ENCODE measurements around the gene PITHD1. TPM values are rescaled to one million over a fixed set of nuclear protein-coding genes. Genes with fewer than 3 reads are reported as not detected.

The PITHD1 gene
- total and polyA plus RNA-seq, 2 of the 8 experiments (the other 6 are each of a cell fraction or from before 2014, with no cell fraction given): 67.4 to 68.8 TPM

- Histone ChIP-seq H3K27me3 (replicated peaks in 1 of 4; ENCODE audit: control insufficient read depth in 3 of 4, extremely low read depth in 1 of 4, insufficient read depth in 3 of 4, low read length in 3 of 4) (no peaks in the 10 kb centered on the region), H2BK5ac (ENCODE audit: low read depth, low read length) (no peak overlapping the region), H3K79me2 (ENCODE audit: control insufficient read depth in 1 of 2, insufficient read depth in 2 of 2, low read length in 2 of 2) (peaks cover 19 to 57% of the 10 kb centered on the region in 2 experiments), H3K9me3 (ENCODE audit: insufficient read depth in 2 of 2, low read depth in 1 of 2, low read length in 1 of 2) (no peaks in the 10 kb centered on the region), H3K9ac (replicated peaks in 1 of 4; ENCODE audit: extremely low read depth in 1 of 4, low read depth in 3 of 4, low read length in 3 of 4) (no peak overlapping the region), H4K20me1 (replicated peaks in 1 of 2; ENCODE audit: control insufficient read depth in 1 of 2, insufficient read depth in 2 of 2, low read length in 2 of 2) (peaks cover 15 to 16% of the 10 kb centered on the region in 2 experiments), H3K4me2 (ENCODE audit: insufficient read depth in 1 of 2, low read depth in 2 of 2, low read length in 2 of 2) (no peak overlapping the region), H4K5ac (ENCODE audit: insufficient read length, low read depth, low read length) (no peak overlapping the region), H3K14ac (ENCODE audit: insufficient read length) (no peak overlapping the region), H3K56ac (replicated peaks; ENCODE audit: insufficient read length, low read depth, low read length) (no peak overlapping the region), H3K79me1 (ENCODE audit: low read depth, low read length) (peaks cover 7% of the 10 kb centered on the region), H2BK120ac (replicated peaks; ENCODE audit: low read depth, low read length) (no peak overlapping the region), H4K8ac (ENCODE audit: extremely low read depth, insufficient read depth, low read length) (no peak overlapping the region), H2AK5ac (ENCODE audit: low read depth, low read length) (no peak overlapping the region), H3K36me3 (ENCODE audit: control insufficient read depth in 2 of 4, insufficient read depth in 4 of 4, low read length in 3 of 4) (peaks cover 17 to 37% (median 27%) of the 10 kb centered on the region in 4 experiments), H3K23ac (ENCODE audit: insufficient read length) (no peak overlapping the region), H3K18ac (ENCODE audit: extremely low read depth, low read length) (no peak overlapping the region), H3K4me3 (ENCODE audit: extremely low read depth in 1 of 4, insufficient read depth in 2 of 4, low read depth in 3 of 4, low read length in 4 of 4) (no peak overlapping the region), H4K91ac (replicated peaks; ENCODE audit: insufficient read length, low read length) (no peak overlapping the region), H2BK12ac (ENCODE audit: low read depth, low read length) (no peak overlapping the region), H3K23me2 (ENCODE audit: low read depth, low read length) (peaks cover 2% of the 10 kb centered on the region; the same call in 1 of the 2 replicates), H2BK15ac (ENCODE audit: low read length) (no peak overlapping the region), H3K4me1 (replicated peaks in 1 of 4; ENCODE audit: control insufficient read depth in 3 of 4, insufficient read depth in 4 of 4, low read length in 3 of 4) (peaks cover 0 to 4% (median 3%) of the 10 kb centered on the region in 4 experiments; a peak in 3 of 7 replicates), H2AFZ (ENCODE audit: low read length) (no peak overlapping the region), H2BK20ac (ENCODE audit: low read length) (no peak overlapping the region), H3K4ac (replicated peaks; ENCODE audit: insufficient read length, low read depth, low read length) (no peak overlapping the region), H3K27ac (ENCODE audit: low read depth, low read length) (no peak overlapping the region)
- 98% methylated on average over 3 of the region's 3 CpGs; no CpG with 5 or more reads in 1 of the 2 experiments for WGBS, 2 experiments (ENCODE audit: extremely low coverage in 1 of 2, insufficient coverage in 1 of 2, insufficient read length in 1 of 2, insufficient replicate concordance in 2 of 2, low coverage in 1 of 2, low lambda C conversion rate in 2 of 2, missing lambda C conversion rate in 1 of 2)
- ChIA-PET POLR2A (ENCODE audit: partially characterized antibody) (interaction anchor here (13.6 kb wide), 1 partner anchor 51 kb away, joined by 190 read pairs; the partner anchor contains the start of gene RPL11), CTCF (ENCODE audit: partially characterized antibody) (interaction anchor here (1.1 to 3.1 kb wide), 4 partner anchors 9 to 56 kb away, joined by 3 to 8 read pairs (median 4); partner anchors contain the start of gene RPL11)
- DNase-seq (ENCODE audit: low read depth in 1 of 2, low spot score in 2 of 2) (no peak), FAIRE-seq (no peak)
- TF ChIP-seq CHD1 (IDR thresholded peaks at IDR 0.05; ENCODE audit: low read depth, low read length): no peak
- TF ChIP-seq HDAC2 (IDR thresholded peaks at IDR 0.05; ENCODE audit: borderline replicate concordance in 1 of 2, low read depth in 2 of 2, low read length in 2 of 2): no peak
- TF ChIP-seq PHF8 (conservative IDR thresholded peaks at IDR 0.05; ENCODE audit: low read depth, low read length): no peak
- TF ChIP-seq TBP (IDR thresholded peaks at IDR 0.05; ENCODE audit: low read depth, low read length): no peak
- TF ChIP-seq SRF (IDR thresholded peaks at IDR 0.05; ENCODE audit: low read depth, low read length): no peak
- TF ChIP-seq RNF2 (IDR thresholded peaks at IDR 0.05; ENCODE audit: borderline replicate concordance, low read depth, low read length, missing control alignments, poor library complexity, severe bottlenecking): no peak
- no peak for TF ChIP-seq POLR2A (IDR thresholded peaks at IDR 0.05; ENCODE audit: control extremely low read depth in 1 of 2, low read depth in 2 of 2, low read length in 2 of 2)
- no peak for TF ChIP-seq POU5F1 (IDR thresholded peaks at IDR 0.05; ENCODE audit: low read depth, low read length)
- no peak for TF ChIP-seq YY1 (IDR thresholded peaks at IDR 0.05; ENCODE audit: low read depth, low read length)
- TF ChIP-seq SUZ12 (IDR thresholded peaks at IDR 0.05; ENCODE audit: low read length): no peak
- TF ChIP-seq, protein P1, sequence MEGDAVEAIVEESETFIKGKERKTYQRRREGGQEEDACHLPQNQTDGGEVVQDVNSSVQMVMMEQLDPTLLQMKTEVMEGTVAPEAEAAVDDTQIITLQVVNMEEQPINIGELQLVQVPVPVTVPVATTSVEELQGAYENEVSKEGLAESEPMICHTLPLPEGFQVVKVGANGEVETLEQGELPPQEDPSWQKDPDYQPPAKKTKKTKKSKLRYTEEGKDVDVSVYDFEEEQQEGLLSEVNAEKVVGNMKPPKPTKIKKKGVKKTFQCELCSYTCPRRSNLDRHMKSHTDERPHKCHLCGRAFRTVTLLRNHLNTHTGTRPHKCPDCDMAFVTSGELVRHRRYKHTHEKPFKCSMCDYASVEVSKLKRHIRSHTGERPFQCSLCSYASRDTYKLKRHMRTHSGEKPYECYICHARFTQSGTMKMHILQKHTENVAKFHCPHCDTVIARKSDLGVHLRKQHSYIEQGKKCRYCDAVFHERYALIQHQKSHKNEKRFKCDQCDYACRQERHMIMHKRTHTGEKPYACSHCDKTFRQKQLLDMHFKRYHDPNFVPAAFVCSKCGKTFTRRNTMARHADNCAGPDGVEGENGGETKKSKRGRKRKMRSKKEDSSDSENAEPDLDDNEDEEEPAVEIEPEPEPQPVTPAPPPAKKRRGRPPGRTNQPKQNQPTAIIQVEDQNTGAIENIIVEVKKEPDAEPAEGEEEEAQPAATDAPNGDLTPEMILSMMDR (IDR thresholded peaks at IDR 0.05; ENCODE audit: control extremely low read depth in 1 of 3, insufficient read depth in 1 of 3, low read depth in 1 of 3, low read length in 3 of 3): no peak
Measured at GRCh38 chr1:23748016-23748415, 30.2 kb upstream of the PITHD1 start.
